Suprapubic skin (tissue), 4 donors: Measurements from ENCODE around the gene SRSF1.

Source experiments
- CTCF ChIP-seq, 2 donors: fragments of 200-600 bp in 1 of 2; fragments of 450-650 bp in 1 of 2; sonication (generic) in 1 of 2; IDR thresholded peaks; one replicate each; pipeline ENCODE4 v1.5.1; 2016 to 2019; ENCODE audit warnings: antibody characterized with exemption in 2 of 2, mild to moderate bottlenecking in 1 of 2, moderate library complexity in 1 of 2
- EP300 ChIP-seq: sonication (generic); formaldehyde crosslinking; IDR thresholded peaks from one replicate; pipeline ENCODE4 v1.6.1; 2017; ENCODE audit warnings: antibody characterized with exemption
- POLR2A ChIP-seq, 2 donors: fragments of 450-650 bp; IDR thresholded peaks; one replicate each; pipeline ENCODE4 v1.6.1; 2017; ENCODE audit warnings: antibody characterized with exemption in 2 of 2, mild to moderate bottlenecking in 2 of 2, moderate library complexity in 2 of 2
- POLR2AphosphoS5 ChIP-seq, 3 donors: sonication (generic); formaldehyde crosslinking; IDR thresholded peaks; one replicate each; pipeline ENCODE4 v1.6.1; 2017; ENCODE audit warnings: antibody characterized with exemption in 3 of 3

DNA sequence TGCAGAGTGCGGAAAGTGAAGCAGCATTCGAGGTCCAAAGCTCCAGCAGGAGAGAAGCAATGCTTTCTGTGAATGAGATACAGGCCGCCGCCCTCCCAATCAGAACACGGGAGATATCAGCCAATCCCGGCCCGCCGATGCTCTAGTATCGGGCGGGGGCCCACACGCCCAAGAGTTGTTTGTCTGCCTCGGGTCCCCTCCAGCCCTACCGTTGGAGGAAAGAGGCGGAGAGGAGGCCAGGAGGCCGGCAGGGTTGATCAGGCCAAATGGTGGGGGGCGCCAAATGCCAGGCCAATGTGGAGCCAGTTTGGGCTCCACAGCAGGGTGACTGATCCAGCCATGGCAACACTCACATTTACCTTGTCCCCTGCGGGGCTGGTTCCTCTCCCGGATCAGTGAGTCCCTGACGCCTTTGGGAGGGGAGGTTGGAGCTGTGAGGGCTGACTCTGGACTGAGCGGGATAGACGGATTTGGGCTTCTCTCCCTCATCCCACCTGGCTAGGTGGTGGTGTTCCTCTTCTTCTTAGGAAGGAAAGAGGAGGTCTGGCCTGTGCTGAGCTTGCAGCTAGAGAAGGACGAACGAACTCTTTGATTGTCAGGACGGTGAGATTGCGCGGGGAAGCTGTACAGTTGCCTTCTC, 41.4 kb downstream of the SRSF1 start:
- TF ChIP-seq CTCF (IDR thresholded peaks at IDR 0.05) (no peak), POLR2A (IDR thresholded peaks at IDR 0.05) (no peak), EP300 (no peak), POLR2AphosphoS5 (IDR thresholded peaks at IDR 0.05) (no peak)
